Activated CD4-positive, CD25-positive, alpha-beta regulatory T cell (primary cell): ENCODE data around the gene OPRD1.
A peak's percentile ranks its signal among the peaks of the same experiment; 100 is the strongest.

Source experiments
- DNase-seq, 4 experiments: peaks; one replicate each; lab custom pipeline; 2025; lab: John Stamatoyannopoulos, UW

Gene OPRD1

DNA sequence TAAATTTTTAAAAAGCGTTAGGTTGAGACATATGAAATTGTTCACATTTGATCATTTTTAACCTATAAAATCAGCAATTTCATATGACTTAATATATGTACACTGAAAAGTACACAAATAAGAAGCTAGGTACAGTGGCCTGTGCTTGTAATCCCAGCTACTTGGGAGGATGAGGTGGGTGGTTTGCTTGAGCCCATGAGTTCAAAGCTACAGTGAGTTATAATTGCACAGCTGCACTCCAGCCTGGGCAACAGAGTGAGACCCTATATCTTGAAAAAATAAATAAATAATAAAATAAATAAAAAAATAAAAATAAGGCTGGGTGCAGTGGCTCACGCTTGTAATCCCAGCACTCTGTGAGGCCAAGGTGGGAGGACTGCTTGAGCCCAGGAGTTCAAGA, 97.2 kb downstream of the OPRD1 start:
- DNase-seq, result no peak

DNA sequence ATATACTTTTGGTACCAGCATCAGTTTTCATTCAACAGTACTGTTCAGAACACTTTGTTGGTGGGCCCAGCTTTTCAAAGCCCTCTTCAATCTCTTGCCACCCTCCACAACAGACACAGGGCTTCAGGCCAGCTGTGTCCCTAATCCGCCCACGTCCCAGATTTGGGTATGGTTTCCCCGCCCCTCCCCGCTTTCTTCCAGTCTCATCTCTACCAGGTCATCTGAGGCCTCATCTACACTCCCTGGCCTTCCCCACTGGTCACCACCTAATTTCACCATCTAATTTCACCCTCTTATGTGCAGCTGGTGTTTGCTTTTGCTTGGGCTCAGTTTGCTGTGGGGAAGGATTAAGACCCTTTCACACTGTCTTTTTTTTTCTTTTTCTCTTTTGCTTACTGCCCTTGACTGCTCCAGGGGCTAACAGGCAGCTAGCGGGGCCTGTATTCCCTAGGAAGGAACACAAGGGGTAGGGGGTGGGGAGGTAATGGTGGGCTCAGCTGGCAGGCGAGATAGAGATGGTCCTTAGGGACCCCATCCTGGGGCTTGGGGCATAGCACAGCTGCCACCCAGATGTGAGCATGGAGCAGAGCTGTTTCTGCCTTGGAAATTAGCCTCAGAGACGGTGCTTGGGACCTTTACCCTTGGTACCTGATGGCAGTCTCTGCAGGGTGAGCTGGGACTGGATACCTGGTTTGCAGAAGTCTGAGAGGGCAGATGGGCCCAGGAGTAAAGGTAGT, 98.6 kb downstream of the OPRD1 start:
- no peak for DNase-seq

DNA sequence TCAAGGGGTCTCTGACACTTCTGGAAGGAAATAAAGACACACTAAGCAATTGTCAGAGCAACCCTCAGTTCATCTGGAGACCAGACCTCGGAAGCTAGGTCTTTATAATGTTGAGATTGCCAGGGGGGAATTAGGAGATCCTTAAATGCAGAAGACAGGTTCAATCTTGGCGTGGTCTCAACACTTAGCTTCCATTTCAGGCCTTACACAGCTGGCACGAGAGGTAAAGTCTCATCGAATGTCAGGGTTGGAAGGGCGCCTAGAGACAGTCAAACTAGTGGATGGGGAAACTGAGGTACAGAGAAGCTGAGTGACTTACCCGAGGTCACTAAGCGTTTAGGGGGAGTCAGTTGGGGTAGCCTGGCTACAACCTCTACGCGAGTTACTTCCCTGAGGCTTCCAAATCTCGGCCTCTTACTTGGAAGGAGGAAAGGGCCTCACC, 101.8 kb downstream of the OPRD1 start:
- no peak for DNase-seq

DNA sequence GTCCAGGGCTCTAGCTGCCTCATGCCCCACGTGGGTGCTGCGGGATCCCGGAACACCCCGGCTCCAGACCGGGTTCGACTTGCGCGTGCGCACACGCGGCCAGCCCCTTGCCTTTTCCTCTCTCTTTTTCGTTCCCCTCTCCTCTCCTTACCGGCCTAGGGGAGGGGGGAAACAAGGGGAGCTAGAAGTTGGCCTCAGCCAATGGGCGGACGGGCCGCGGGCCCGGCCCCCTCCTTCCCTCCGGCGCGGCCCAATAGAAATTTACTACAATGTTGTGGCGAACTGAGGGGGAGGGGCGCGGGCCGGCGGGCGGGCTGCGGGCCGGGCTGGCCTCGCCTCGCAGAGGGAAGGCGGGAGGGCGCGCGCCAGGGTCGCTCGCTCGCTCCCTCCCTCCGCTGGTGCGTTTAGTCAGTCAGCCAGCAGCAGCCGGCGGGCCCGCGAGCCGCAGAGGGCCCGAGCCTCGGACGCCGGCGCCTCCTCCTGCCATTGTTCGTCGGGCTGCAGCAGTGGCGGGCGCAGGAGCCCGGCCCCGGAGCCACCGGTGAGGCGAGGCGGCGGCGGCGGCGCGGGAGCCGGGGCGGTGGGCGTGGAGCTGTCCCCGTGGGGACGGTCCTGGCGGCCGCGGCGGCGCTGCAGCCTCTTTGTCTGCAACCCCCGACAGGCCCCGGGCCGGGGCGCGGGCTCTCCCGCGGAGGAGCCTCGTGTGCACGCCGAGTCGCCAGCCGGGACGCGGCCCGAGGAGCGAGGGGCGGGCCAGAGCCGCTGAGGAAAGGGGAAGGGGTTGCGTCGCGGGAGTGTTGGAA, 102.5 kb downstream of the OPRD1 start, which contains the start of gene EPB41:
Gene EPB41 (plus strand): TSS at position 342 of the 803 bp plus-strand sequence. CDS start 72,869 bp downstream, outside the sequence.
- DNase-seq, result peak; percentile 73 to 90 (median 78)

DNA sequence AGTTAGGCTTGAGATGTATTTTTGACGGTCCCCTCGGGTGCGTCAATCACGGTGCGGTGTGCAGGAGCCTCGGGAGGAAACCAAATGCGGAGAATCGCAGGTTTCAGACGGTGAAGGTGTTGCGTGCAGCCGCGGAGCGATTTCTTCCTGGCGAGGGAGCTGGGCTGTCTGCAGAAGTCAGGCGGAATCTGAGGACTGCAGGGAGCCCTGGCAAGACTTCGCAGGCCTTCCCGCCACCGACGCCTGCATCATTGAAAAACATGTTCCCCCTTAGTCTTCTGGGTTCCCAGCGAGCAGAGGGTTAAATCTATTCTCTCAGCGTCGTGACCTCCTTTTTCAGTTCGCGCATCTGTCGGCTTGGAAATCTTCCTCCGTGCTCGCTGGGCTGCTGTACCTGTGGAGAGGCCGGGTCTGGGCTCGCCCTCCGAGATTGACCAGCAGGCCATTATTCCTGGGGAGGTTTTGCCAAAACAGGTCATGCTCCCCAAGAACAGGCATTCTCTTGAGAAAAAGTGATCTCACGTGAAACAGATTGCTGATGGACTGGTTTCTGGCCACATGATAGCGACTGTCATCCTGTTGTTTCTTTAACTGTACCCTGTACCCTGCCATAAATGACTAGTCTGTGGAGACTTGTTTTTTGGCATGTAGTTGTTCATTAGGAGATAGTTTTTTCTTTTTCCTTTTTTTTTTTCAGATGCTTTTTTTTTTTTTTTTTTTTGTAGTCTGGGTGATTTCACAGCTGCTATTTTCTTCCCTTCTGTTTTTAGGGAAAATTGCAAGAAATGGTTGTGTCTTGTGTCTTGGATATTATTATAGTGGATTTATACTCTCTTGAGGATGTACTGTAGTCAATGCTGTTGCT, 103.3 kb downstream of the OPRD1 start:
- peak in 3 of 4 experiments; percentile 27 to 35 (median 33) for DNase-seq

DNA sequence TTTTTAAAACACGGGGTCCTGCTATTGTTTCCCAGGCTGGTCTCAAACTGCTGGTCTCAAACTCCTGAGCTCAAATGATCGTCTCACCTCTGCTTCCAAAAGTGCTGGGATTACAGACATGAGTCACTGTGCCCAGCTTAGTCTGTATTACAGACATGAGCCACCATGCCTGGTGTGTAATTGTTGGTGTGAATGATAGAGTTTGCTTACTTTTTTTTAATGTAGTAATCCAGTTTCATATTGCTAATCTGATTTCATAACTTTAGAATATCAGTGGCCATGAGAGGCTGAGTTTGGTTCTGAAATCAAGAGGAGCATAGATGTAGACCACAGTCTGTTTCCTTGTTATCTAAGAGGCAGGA, 105.8 kb downstream of the OPRD1 start:
- DNase-seq, result no peak
